Activated naive CD8-positive, alpha-beta T cell treated with anti-CD3 and anti-CD28 coated beads, Interleukin-2, amount 10 ng/mL, durations not matched to agents 7 days and 5 days (primary cell): ENCODE data around the gene LRRC37B. TPM values are rescaled to one million over a fixed set of nuclear protein-coding genes. Genes with fewer than 3 reads are reported as not detected.
"Not testable (repeated sequence)": the region's sequence is repeated elsewhere in the genome, so short reads cannot be mapped to it uniquely, and the experiment has no call there.

ENCODE experiments used
- ATAC-seq: fragments of 150-1000 bp; cut with Tn5 transposase; one replicate; pipeline ENCODE4 v1.10.0; 2021; ENCODE audit warnings: low read depth, moderate library complexity
- POLR2A ChIA-PET: fragments of 350-600 bp; sonication (Branson Sonifier 250); formaldehyde crosslinking; loops from one replicate; lab custom pipeline; 2021; ENCODE audit warnings: antibody characterized with exemption; lab: Charles Lee
- DNase-seq: peaks from one replicate; pipeline ENCODE4 v3.0.0; 2021
- H3K27ac Mint-ChIP-seq: one replicate; pipeline ENCODE4 v1.8.0; 2022; ENCODE audit warnings: mild to moderate bottlenecking, mixed read lengths
- H3K27me3 Mint-ChIP-seq: one replicate; pipeline ENCODE4 v1.8.0; 2022; ENCODE audit warnings: mild to moderate bottlenecking, moderate library complexity, mixed read lengths
- H3K36me3 Mint-ChIP-seq: one replicate; pipeline ENCODE4 v1.8.0; 2021; ENCODE audit warnings: mild to moderate bottlenecking, mixed read lengths
- H3K4me1 Mint-ChIP-seq: one replicate; pipeline ENCODE4 v1.8.0; 2021; ENCODE audit warnings: mixed read lengths
- H3K4me3 Mint-ChIP-seq: one replicate; pipeline ENCODE4 v1.8.0; 2022; ENCODE audit warnings: mild to moderate bottlenecking, moderate library complexity, mixed read lengths
- H3K9me3 Mint-ChIP-seq: one replicate; pipeline ENCODE4 v1.8.0; 2021; ENCODE audit warnings: mixed read lengths
- total RNA-seq, 2 experiments: library from RNA; stranded (reverse); gene quantifications; one replicate each; pipeline ENCODE4 v1.2.3, GENCODE V29; 2021

The LRRC37B gene
- total RNA-seq, 2 experiments from 2014 or later, result 51.5 to 58.3 TPM

DNA sequence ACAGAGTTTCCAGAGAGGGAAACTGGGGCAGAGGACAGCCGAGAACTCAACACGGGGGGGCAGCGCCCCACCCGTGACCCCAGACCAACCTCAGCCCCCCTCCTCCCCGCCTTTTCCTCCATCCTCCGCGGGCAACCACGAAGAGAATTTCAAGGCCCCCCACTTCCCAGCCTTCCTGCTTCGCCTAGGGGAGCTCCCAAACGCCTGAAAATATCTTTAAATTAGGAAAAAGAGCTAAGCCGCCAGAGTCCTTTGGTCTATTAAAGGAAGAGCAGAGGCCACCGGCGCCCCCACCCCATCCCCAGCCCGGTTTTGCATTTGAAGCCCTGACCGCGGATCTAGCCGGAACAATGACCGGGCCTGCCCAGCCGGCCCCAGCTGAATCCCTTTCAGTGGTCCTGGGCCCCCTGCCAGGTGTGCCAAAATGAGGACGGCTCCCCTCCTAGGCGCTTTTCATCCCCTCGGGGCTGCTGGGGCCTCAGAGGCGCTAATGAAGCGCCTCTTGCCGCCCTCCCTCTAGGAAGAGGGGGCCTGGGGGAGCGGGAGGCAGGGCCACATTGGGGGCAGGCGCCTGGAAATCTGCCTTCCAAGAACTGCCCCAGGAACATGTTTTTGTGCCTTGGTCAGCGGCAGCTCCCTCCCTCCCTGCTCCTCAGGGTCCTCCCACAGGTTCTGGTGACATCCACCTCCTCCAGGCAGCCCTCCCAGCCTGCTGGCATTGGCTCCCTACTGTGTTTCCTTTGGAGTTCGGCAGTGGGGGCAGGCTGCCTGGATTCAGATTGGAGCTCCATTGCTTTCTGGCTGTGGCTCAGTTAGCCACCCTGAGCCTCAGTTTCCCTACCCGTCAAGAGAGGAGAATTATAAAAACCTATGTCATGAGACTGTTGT lies 78.0 kb downstream of the LRRC37B start:
- Mint-ChIP-seq H3K4me3 (peak overlapping the region; percentile 32), H3K27ac (peak overlapping the region; percentile 63)
- DNase-seq, H3K4me1 Mint-ChIP-seq, ATAC-seq, POLR2A ChIA-PET, H3K27me3 Mint-ChIP-seq, H3K36me3 Mint-ChIP-seq, H3K9me3 Mint-ChIP-seq: not testable (repeated sequence)

DNA sequence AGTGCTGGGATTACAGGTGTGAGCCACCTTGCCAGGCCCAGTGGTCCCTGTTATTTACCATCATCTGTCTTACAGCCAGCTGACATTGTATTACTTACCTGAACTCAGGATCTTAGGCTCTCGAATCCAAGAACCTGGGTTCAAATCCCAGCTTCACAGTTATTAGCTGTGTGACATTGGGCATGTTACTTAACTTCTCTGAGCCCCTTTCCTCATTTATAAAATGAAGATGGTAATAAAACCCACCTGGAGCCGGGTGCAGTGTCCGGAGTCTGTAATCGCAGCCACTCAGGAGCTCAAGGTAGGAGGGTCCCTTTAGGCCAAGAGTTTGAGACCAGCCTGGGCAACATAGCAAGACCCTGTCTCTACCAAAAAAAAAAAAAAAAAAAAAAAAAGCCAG lies 79.7 kb downstream of the LRRC37B start:
- DNase-seq, H3K4me1 Mint-ChIP-seq, H3K9me3 Mint-ChIP-seq, H3K36me3 Mint-ChIP-seq, H3K27ac Mint-ChIP-seq, POLR2A ChIA-PET, H3K4me3 Mint-ChIP-seq, H3K27me3 Mint-ChIP-seq, ATAC-seq: not testable (repeated sequence)

DNA sequence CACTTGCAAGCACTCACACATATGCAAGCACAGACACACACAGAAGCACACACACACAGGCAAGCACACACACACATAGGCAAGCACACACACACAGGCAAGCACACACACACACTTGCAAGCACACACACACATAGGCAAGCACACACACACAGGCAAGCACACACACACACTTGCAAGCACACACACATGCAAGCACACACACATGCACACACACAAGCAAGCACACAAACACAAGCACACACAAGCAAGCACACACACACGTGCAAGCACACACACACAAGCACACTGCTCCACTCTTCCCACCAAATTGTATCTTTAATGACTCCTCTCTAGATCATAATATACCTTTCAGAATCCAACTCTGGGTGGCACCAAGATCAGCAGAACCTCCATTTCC lies 84.9 kb downstream of the LRRC37B start:
- POLR2A ChIA-PET, H3K4me1 Mint-ChIP-seq, ATAC-seq, H3K9me3 Mint-ChIP-seq, H3K27me3 Mint-ChIP-seq, H3K36me3 Mint-ChIP-seq, H3K4me3 Mint-ChIP-seq, H3K27ac Mint-ChIP-seq, DNase-seq: not testable (repeated sequence)

DNA sequence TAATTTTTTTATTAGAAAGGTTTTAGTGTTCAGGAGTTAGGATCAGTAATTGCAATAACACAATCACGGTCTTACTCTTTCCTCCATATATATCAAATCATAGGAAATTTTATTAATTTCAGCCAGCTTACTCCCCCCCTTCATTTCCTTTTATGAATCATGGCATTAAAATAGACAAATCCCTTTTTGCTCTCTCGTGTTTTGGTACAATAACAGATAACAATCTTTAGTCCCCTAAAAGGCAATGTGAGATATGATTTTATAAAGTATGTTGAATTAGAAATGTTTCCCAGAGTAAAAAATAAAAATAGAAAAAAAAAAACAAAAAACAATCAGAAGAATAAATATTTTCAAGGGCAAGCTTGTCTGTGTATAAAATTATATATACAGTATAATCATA lies 92.5 kb downstream of the LRRC37B start:
- H3K27ac Mint-ChIP-seq, result no peak overlapping the region
- ATAC-seq, result no peak
- peaks cover 19% of the 10 kb centered on the region for H3K4me1 Mint-ChIP-seq
- H3K27me3 Mint-ChIP-seq, result no peaks in the 10 kb centered on the region
- no peak overlapping the region for H3K4me3 Mint-ChIP-seq
- no peaks in the 10 kb centered on the region for H3K9me3 Mint-ChIP-seq
- H3K36me3 Mint-ChIP-seq, result no peaks in the 10 kb centered on the region
- DNase-seq, result no peak
- POLR2A ChIA-PET, result no interaction called here

DNA sequence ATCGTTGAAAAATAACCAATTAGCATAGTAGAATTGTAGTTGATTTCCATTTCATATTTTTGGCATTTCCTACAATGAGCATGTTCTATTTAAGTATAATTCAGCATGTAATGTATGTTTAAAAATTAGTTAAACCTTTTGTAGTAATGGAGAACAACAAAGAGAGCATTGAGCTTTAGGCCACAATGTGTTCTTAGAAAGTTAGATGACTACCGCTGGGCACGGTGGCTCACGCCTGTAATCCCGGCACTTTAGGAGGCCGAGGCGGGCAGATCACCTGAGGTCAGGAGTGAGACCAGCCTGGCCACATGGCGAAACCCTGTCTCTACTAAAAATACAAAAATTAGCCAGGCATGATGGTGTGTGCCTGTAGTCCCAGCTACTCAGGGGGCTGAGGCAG lies 93.1 kb downstream of the LRRC37B start:
- H3K27me3 Mint-ChIP-seq, ATAC-seq, H3K9me3 Mint-ChIP-seq, H3K4me3 Mint-ChIP-seq, H3K27ac Mint-ChIP-seq, H3K36me3 Mint-ChIP-seq, DNase-seq, POLR2A ChIA-PET: not testable (repeated sequence)
- peaks cover 21% of the 10 kb centered on the region for H3K4me1 Mint-ChIP-seq

DNA sequence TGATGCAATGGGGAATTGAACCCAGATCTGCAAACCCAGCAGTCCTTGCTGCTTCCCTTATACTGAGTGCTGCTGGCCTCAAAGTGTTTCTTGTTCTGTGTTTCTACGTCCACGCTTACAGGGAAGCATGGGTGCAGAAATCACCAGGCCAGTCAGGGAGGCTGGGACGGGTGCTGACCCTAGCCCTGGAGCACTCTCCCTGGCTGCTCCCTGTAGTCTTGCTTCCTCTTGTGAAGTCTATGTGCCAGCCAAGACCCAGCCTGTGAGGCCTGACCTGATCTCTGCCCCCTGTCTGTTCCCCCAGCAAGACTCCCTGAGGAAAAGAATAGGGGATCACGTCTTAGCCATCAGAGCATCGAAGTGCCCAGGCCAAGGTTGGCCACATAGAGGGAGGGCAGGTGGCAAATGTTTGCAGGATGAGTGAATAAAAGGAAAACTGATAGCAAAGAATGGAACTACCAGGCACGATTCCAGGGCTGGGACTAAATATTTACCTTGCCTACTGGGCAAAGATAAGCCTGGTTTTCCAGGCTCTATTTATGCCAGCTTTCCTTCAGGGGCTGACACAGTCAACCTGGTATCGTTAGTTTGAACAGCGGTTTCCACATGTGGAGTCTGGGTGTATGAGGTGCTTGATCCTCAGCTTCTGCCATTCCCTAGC lies 93.9 kb downstream of the LRRC37B start:
- ATAC-seq, result no peak
- no peak overlapping the region for H3K27ac Mint-ChIP-seq
- H3K4me1 Mint-ChIP-seq, result peaks cover 26% of the 10 kb centered on the region
- H3K4me3 Mint-ChIP-seq, result no peak overlapping the region
- no peaks in the 10 kb centered on the region for H3K27me3 Mint-ChIP-seq
- POLR2A ChIA-PET, result no interaction called here
- H3K9me3 Mint-ChIP-seq, result no peaks in the 10 kb centered on the region
- DNase-seq, result no peak
- no peaks in the 10 kb centered on the region for H3K36me3 Mint-ChIP-seq

DNA sequence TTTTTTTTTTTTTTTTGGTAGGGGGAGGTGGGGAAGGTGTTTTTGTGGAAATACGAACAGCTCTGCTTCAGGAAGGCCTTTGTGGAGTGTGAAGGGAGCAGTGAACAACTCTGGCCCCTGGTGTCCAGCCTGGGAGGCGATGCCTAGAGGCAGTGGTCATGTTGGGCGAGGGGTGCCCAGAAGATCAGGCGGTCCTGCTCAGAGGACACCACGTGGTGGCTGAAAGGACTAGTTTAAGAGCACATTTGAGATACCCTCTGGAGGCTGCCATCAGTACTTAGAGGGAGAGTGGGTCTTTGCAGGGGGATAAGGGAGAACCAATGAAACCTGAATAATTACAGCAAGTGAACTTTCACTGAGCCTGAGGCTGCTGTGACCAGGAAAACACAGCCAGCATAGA lies 95.0 kb downstream of the LRRC37B start:
- POLR2A ChIA-PET, result interaction anchor here (3.9 kb wide), 1 partner anchor 26 kb away, joined by 34 read pairs; no protein-coding TSS in a partner anchor
- no peak for DNase-seq
- ATAC-seq, result no peak
- Mint-ChIP-seq H3K4me1 (peaks cover 32% of the 10 kb centered on the region), H3K27ac (no peak overlapping the region), H3K36me3 (no peaks in the 10 kb centered on the region), H3K27me3 (no peaks in the 10 kb centered on the region), H3K9me3 (no peaks in the 10 kb centered on the region), H3K4me3 (no peak overlapping the region)

DNA sequence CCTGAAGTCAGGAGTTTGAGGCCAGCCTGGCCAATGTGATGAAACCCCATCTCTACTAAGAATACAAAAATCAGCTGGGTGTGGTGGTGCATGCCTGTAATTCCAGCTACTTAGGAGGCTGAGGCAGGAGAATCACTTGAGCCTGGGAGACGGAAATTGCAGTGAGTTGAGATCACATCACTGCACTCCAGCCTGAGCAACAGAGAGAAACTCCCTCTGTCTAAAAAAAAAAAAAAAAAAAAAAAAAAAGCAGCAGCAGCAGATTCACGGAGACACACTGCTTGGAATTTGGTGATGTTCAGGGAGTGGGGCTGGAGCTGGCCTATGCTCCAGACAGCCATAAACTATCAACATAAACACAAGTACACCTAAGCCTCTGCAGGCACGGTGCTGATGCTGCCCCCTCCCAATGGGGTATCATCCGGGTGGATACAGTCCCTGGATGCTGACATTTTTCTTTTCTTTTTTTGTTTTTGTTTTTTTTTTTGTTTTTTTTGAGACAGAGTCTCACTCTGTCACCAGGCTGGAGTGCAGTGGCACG lies 95.5 kb downstream of the LRRC37B start:
- H3K27ac Mint-ChIP-seq, result no peak overlapping the region
- no peaks in the 10 kb centered on the region for H3K36me3 Mint-ChIP-seq
- DNase-seq (no peak), ATAC-seq (no peak)
- H3K4me3 Mint-ChIP-seq, result no peak overlapping the region
- POLR2A ChIA-PET, result interaction anchor here (3.9 kb wide), 1 partner anchor 25 kb away, joined by 34 read pairs; no protein-coding TSS in a partner anchor
- peaks cover 36% of the 10 kb centered on the region for H3K4me1 Mint-ChIP-seq
- H3K27me3 Mint-ChIP-seq, result no peaks in the 10 kb centered on the region
- H3K9me3 Mint-ChIP-seq, result no peaks in the 10 kb centered on the region

Other genes starting within 250 kb of the LRRC37B start
- 10 to 100 TPM; 11.9 to 12.6 TPM for gene COPRS, start 148.1 kb upstream of the LRRC37B start, total RNA-seq
- 10 to 100 TPM; 63.7 to 73.8 TPM for gene UTP6, start 105.7 kb upstream of the LRRC37B start, total RNA-seq
- 10 to 100 TPM; 56.5 to 58.1 TPM for gene SUZ12, start 70.4 kb upstream of the LRRC37B start, total RNA-seq
- 10 to 100 TPM; 29.8 to 30.0 TPM for gene RHOT1, start 135.1 kb downstream of the LRRC37B start, total RNA-seq